ENCODE measurements around the gene CBLN4.

Gene CBLN4

DNA sequence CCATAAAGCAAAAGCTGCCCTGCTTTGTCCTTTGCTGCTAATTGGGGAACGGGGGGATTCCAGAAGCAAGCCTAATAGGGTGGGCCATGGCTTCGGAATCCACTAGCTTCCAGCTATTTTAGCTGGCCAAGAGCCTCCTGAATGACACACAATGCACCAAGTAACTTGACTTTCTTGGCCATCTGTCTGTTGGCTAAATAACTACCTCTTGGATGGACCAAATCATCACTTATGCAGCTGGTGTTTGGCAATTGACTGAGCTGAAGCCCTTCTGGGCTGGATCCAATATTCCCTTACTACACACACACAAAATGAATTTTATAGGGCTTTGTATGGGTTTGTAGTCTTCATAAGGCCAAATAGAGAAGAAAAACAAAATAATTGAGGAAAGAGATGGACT lies 8.8 kb upstream of the CBLN4 start:
- CTCF ChIA-PET: interaction anchor here (1.0 kb wide), 1 partner anchor 16 kb away, joined by 4 read pairs; no protein-coding TSS in a partner anchor
- no peak overlapping the region for H3K27ac ChIP-seq
- TF ChIP-seq, protein P1, sequence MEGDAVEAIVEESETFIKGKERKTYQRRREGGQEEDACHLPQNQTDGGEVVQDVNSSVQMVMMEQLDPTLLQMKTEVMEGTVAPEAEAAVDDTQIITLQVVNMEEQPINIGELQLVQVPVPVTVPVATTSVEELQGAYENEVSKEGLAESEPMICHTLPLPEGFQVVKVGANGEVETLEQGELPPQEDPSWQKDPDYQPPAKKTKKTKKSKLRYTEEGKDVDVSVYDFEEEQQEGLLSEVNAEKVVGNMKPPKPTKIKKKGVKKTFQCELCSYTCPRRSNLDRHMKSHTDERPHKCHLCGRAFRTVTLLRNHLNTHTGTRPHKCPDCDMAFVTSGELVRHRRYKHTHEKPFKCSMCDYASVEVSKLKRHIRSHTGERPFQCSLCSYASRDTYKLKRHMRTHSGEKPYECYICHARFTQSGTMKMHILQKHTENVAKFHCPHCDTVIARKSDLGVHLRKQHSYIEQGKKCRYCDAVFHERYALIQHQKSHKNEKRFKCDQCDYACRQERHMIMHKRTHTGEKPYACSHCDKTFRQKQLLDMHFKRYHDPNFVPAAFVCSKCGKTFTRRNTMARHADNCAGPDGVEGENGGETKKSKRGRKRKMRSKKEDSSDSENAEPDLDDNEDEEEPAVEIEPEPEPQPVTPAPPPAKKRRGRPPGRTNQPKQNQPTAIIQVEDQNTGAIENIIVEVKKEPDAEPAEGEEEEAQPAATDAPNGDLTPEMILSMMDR (conservative IDR thresholded peaks at IDR 0.05; ENCODE audit: low read depth): no peak
- no peak for DNase-seq (ENCODE audit: low spot score)
- POLR2A ChIA-PET (ENCODE audit: low non-redundant PET): no interaction called here

DNA sequence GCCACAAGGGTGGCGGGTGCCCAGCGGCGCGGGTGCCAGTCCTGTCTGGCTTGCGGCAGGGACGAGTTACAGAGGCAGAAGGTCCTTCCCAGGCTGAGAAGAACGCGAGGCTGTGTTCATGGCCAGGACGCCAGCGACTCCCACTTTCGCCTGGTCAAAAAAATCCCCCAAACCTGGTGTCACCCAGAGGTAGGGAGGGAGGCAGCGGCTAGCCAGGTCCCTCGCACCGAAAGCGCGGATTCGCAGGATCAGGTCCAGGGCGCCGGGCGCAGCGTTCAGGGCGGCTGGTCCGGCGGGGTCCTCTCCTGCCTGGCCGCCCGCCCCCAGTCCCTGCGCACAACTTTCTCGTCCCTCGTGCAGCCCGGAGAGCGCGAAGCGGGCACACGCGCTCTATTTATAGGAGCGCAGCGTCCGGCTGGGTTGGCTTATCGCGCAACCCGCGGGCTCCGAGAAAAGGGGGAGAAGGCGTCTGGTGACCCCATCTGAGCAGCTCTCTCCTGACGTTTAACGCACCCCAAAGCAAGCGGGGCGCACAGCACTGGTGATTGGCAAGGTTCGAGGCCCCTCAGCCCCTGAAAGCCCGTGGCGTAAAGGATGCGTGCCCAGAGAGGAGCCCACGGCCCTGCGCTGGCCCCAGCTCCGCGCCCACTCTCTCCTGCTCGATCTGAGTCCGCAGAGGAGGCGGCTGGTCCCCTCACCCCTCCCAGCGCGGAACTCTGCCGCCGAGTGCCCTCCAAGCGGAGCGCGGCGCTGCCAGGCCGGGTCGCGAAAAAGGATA lies 519 bp downstream of the CBLN4 start:
- TF ChIP-seq, protein P1 (conservative IDR thresholded peaks at IDR 0.05; ENCODE audit: low read depth): no peak
- ChIA-PET CTCF (interaction anchor here (0.6 kb wide), 2 partner anchors 56 to 722 kb away, joined by 3 read pairs; no protein-coding TSS in a partner anchor), POLR2A (ENCODE audit: low non-redundant PET) (no interaction called here)
- H3K27ac ChIP-seq: no peak overlapping the region
- DNase-seq (ENCODE audit: low spot score): no peak

- TF ChIP-seq, protein P1 (conservative IDR thresholded peaks at IDR 0.05; ENCODE audit: low read depth): no peak
- ChIA-PET CTCF (interaction anchor here (0.6 kb wide), 1 partner anchor 56 kb away, joined by 3 read pairs; no protein-coding TSS in a partner anchor), POLR2A (ENCODE audit: low non-redundant PET) (no interaction called here)
- H3K27ac ChIP-seq: no peak overlapping the region
- DNase-seq (ENCODE audit: low spot score): peak; percentile 38
These were observed 1.3 kb downstream of the CBLN4 start for GRCh38 chr20:56004007-56004406.

GRCh38 chr20:56002908-56003800 lies 2.2 kb downstream of the CBLN4 start:
- TF ChIP-seq, protein P1 (conservative IDR thresholded peaks at IDR 0.05; ENCODE audit: low read depth): no peak
- CTCF ChIA-PET: interaction anchor here (0.6 to 1.1 kb wide), 3 partner anchors 9 to 47 kb away, joined by 3 read pairs; no protein-coding TSS in a partner anchor

GRCh38 chr20:56001890-56002289 lies 3.4 kb downstream of the CBLN4 start:
- H3K27ac ChIP-seq: no peak overlapping the region
- TF ChIP-seq, protein P1 (conservative IDR thresholded peaks at IDR 0.05; ENCODE audit: low read depth): no peak
- CTCF ChIA-PET: interaction anchor here (0.6 kb wide), 1 partner anchor 487 kb away, joined by 4 read pairs; no protein-coding TSS in a partner anchor
- no peak for DNase-seq (ENCODE audit: low spot score)
- POLR2A ChIA-PET (ENCODE audit: low non-redundant PET): no interaction called here

More at GRCh38 chr20:56002908-56003800, 2.2 kb downstream of the CBLN4 start:
- POLR2A ChIA-PET (ENCODE audit: low non-redundant PET): no interaction called here
- H3K27ac ChIP-seq: no peak overlapping the region
- no peak for DNase-seq (ENCODE audit: low spot score)

DNA sequence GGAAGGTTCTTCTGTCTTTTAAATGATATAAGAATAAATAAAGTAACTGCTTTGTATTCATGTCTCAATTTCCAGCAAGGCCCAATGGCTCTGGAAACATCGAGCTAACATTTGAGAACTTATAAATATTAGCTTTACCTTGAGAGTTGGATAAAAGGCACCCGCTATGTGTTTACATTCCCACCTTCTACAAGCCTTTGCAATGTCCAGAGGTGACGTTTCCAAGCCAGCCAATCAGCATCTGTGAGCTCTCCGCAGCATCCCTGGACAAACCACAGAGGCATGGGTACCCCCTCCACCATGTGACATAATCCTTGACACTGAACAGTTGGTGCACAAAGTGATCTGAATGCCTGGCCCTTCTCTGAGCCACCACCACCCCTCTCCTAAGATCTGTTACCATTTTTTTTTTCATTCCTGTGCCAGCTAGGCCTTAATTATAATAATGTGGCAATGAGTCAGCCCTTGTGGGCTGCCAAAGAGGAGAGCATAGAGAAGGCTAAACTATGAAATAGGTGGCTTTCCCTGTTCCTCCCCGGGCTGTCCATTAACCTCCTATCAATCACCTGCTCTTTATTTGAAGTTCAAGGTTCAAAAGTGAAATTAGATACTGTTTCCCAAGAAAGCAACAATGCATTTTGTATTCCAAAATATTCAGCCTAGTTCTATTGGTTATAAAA lies 4.1 kb downstream of the CBLN4 start:
- no peak for DNase-seq (ENCODE audit: low spot score)
- ChIA-PET CTCF (interaction anchor here (0.6 kb wide), 3 partner anchors 39 to 1110 kb away, joined by 3 to 4 read pairs (median 3); no protein-coding TSS in a partner anchor), POLR2A (ENCODE audit: low non-redundant PET) (no interaction called here)
- no peak overlapping the region for H3K27ac ChIP-seq
- TF ChIP-seq, protein P1 (conservative IDR thresholded peaks at IDR 0.05; ENCODE audit: low read depth): no peak

Measured in RWPE1 (cell line).